B cell (primary cell): ENCODE data around the gene HS6ST2. TPM values are rescaled to one million over a fixed set of nuclear protein-coding genes. Genes with fewer than 3 reads are reported as not detected.

Experiments used
- ATAC-seq: fragments of 200-7000 bp; cut with Tn5 transposase; one replicate; pipeline ENCODE4 v1.10.0; 2021; ENCODE audit warnings: low read depth, mild to moderate bottlenecking, moderate number of reproducible peaks, moderate library complexity
- CTCF ChIA-PET: fragments of 350-600 bp; sonication (Branson Sonifier 250); formaldehyde crosslinking; loops from one replicate; lab custom pipeline; 2021; ENCODE audit warnings: antibody characterized with exemption, inconsistent platforms; lab: Charles Lee
- POLR2A ChIA-PET: fragments of 350-600 bp; sonication (Branson Sonifier 250); formaldehyde crosslinking; loops from one replicate; lab custom pipeline; 2021; ENCODE audit warnings: antibody characterized with exemption; lab: Charles Lee
- DNase-seq: peaks from one replicate; pipeline ENCODE4 v3.0.0; 2013
- H2AFZ ChIP-seq: 2 replicates; pipeline ENCODE4 v1.6.1; 2012; ENCODE audit warnings: mild to moderate bottlenecking, low read depth, low read length; ENCODE audit not compliant: insufficient read depth, poor library complexity, severe bottlenecking
- H3K27ac ChIP-seq, 2 donors: 1 replicate in 1 of 2; 2 replicates in 1 of 2; pipeline ENCODE4 v1.5.1; 2012 to 2013; ENCODE audit warnings: low read length in 2 of 2, mild to moderate bottlenecking in 2 of 2, moderate library complexity in 1 of 2
- H3K27me3 ChIP-seq, 4 experiments: fragments of 200-600 bp in 1 of 4; sonication (generic) in 1 of 4; replicated peaks in 1 of 4; 1 replicate in 2 of 4; 2 replicates in 2 of 4; pipeline versions ENCODE4 v1.6.1 to v1.7.0; 2013 to 2016; ENCODE audit warnings: low read length in 3 of 4, mild to moderate bottlenecking in 2 of 4, mixed read lengths in 1 of 4, moderate library complexity in 1 of 4; ENCODE audit not compliant: insufficient read depth in 4 of 4, control insufficient read depth in 3 of 4; ENCODE audit errors: control extremely low read depth in 1 of 4
- H3K36me3 ChIP-seq, 2 experiments: replicated peaks in 1 of 2; 1 replicate in 1 of 2; 2 replicates in 1 of 2; pipeline versions ENCODE4 v1.6.1 to v1.7.1; 2013; ENCODE audit warnings: low read length in 1 of 2; ENCODE audit not compliant: insufficient read depth in 2 of 2, control insufficient read depth in 1 of 2; ENCODE audit errors: control extremely low read depth in 1 of 2, extremely low read depth in 1 of 2
- H3K4me1 ChIP-seq, 2 donors: fragments of 200-600 bp in 1 of 2; sonication (generic) in 1 of 2; 1 replicate in 1 of 2; 2 replicates in 1 of 2; pipeline versions ENCODE4 v1.5.1 to v1.6.1; 2013 to 2017; ENCODE audit warnings: low read length in 2 of 2; ENCODE audit not compliant: control insufficient read depth in 2 of 2, insufficient read depth in 2 of 2
- H3K4me2 ChIP-seq: replicated peaks from 2 replicates; pipeline ENCODE3; 2012; ENCODE audit warnings: mild to moderate bottlenecking, low read depth, low read length; ENCODE audit not compliant: poor library complexity, severe bottlenecking
- H3K4me3 ChIP-seq, 5 experiments: fragments of 200-600 bp in 1 of 5; sonication (generic) in 1 of 5; 1 replicate in 3 of 5; 2 replicates in 2 of 5; pipeline versions ENCODE4 v1.5.1 to v1.7.0; 2011 to 2016; ENCODE audit warnings: low read length in 4 of 5, mild to moderate bottlenecking in 4 of 5, low read depth in 2 of 5, control low read depth in 1 of 5, moderate library complexity in 1 of 5; ENCODE audit not compliant: insufficient read depth in 1 of 5; ENCODE audit errors: control extremely low read depth in 1 of 5, extremely low read depth in 1 of 5
- H3K79me2 ChIP-seq: fragments of 200-600 bp; sonication (generic); one replicate; pipeline ENCODE4 v1.6.0; 2016; ENCODE audit warnings: low read length; ENCODE audit not compliant: control insufficient read depth, insufficient read depth
- H3K9ac ChIP-seq: fragments of 200-600 bp; sonication (generic); 2 replicates; pipeline ENCODE4 v1.6.1; 2017; ENCODE audit warnings: mild to moderate bottlenecking, low read length, moderate library complexity
- H3K9me3 ChIP-seq, 3 donors: one replicate each; pipeline versions ENCODE4 v1.6.1 to v1.7.1; 2013; ENCODE audit warnings: low read length in 2 of 3; ENCODE audit not compliant: control insufficient read depth in 2 of 3, insufficient read depth in 1 of 3; ENCODE audit errors: control extremely low read depth in 1 of 3
- H4K20me1 ChIP-seq: 2 replicates; pipeline ENCODE4 v1.6.0; 2012; ENCODE audit warnings: mild to moderate bottlenecking, low read length; ENCODE audit not compliant: insufficient read depth, control insufficient read depth, poor library complexity, severe bottlenecking
- H3K27ac Mint-ChIP-seq: one replicate; pipeline ENCODE4 v1.8.0; 2021; ENCODE audit warnings: mixed read lengths
- H3K27me3 Mint-ChIP-seq: one replicate; pipeline ENCODE4 v1.8.0; 2021; ENCODE audit warnings: mixed read lengths
- H3K4me1 Mint-ChIP-seq: one replicate; pipeline ENCODE4 v1.8.0; 2021; ENCODE audit warnings: mixed read lengths
- H3K4me3 Mint-ChIP-seq: one replicate; pipeline ENCODE4 v1.8.0; 2021; ENCODE audit warnings: mixed read lengths
- H3K9me3 Mint-ChIP-seq: one replicate; pipeline ENCODE4 v1.8.0; 2022; ENCODE audit warnings: mixed read lengths; ENCODE audit not compliant: insufficient read depth
- CTCF ChIP-seq: fragments of 200-600 bp; IDR thresholded peaks from one replicate; pipeline ENCODE4 v1.8.0; 2022; ENCODE audit warnings: antibody characterized with exemption, mild to moderate bottlenecking
- EZH2 ChIP-seq: IDR thresholded peaks from 2 replicates; pipeline ENCODE4 v1.6.1; 2012; ENCODE audit warnings: borderline replicate concordance, low read depth, mild to moderate bottlenecking, moderate library complexity, low read length; ENCODE audit not compliant: insufficient read depth, poor library complexity, severe bottlenecking
- WGBS: methylation state at CpG from one replicate; pipeline ENCODE4 v1.1.5; 2013; ENCODE audit warnings: missing lambda C conversion rate; ENCODE audit not compliant: insufficient coverage; 5-methylcytosine and 5-hydroxymethylcytosine counted together
- intact Hi-C: fragments of 100-400 bp; cut with micrococcal nuclease; formaldehyde crosslinking; loops from one replicate; pipeline ENCODE4 v1.10.0; 2022
- polyA plus RNA-seq: library from polyadenylated mRNA; depleted of rRNA; stranded (reverse); fragments of >200 nt; gene quantifications from 2 replicates; pipeline ENCODE4 v1.2.3, GENCODE V29; 2012
- total RNA-seq, 2 donors: library from RNA; stranded (reverse); fragments of 120-200 nt in 1 of 2; gene quantifications; 1 replicate in 1 of 2; 2 replicates in 1 of 2; pipeline versions ENCODE4 v1.2.3 to v1.2.4, GENCODE V29; 2013 to 2022

HS6ST2 gene
- total and polyA plus RNA-seq, 2 donors (not counting 1 experiment from before 2014, with no cell fraction given) = not detected

DNA sequence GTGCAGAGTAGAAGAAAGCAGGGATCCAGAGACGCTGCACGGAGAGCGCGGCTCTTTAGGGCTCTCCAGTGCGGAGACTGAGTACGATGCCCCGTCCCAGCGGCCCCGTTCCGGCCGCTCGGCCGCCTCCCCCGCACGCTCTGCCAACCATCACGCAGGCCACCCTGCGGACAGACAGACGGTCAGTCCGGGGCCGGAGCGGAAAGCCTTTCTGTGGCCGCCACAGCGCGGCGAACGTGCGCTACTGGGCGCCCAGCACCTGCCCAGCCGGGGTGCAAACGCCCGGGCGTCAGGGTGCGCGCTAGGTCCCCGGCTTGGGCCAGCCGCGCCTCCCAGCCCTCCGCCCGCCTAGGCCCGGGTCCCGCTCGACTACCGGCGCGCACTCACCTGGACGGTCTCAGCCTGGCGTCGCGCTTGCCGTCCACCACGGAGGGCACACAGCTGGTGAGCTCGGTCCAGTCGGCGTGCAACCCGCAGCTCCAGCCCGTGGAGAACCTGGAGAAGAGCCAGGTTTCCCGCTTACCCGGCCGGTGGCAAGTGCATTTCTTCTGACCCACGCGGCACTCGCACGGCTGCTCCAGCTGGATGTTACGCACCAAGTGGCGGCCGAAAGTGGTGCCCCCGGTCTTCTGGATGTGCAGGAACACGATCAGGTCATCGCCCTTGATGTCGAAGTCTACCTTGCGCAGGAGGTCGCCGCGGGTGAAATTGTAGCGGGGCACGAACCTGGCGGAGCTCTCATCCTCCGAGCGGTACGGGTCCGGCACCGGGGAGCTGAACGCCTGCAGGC is 1.8 kb downstream of the HS6ST2 start:
- Histone ChIP-seq H3K4me3 (no peak overlapping the region), H4K20me1 (no peaks in the 10 kb centered on the region), H3K36me3 (no peaks in the 10 kb centered on the region), H3K27me3 (peaks cover 0 to 13% (median 3%) of the 10 kb centered on the region in 4 experiments), H3K79me2 (no peaks in the 10 kb centered on the region), H2AFZ (peak overlapping the region; percentile 33), H3K27ac (no peak overlapping the region), H3K9me3 (no peaks in the 10 kb centered on the region), H3K9ac (no peak overlapping the region), H3K4me1 (peaks cover 0 to 3% of the 10 kb centered on the region in 2 donors), H3K4me2 (no peak overlapping the region)
- DNase-seq (no peak), ATAC-seq (no peak)
- 8% methylated on average over 83 of the region's 83 CpGs for WGBS
- no peak for TF ChIP-seq CTCF
- no peak for TF ChIP-seq EZH2
- H3K27me3 Mint-ChIP-seq = peaks cover 16% of the 10 kb centered on the region
- no peak overlapping the region for H3K4me3 Mint-ChIP-seq
- intact Hi-C loops = no loop called here
- ChIA-PET POLR2A (no interaction called here), CTCF (no interaction called here)
- H3K9me3 Mint-ChIP-seq = no peaks in the 10 kb centered on the region
- peaks cover 7% of the 10 kb centered on the region for H3K4me1 Mint-ChIP-seq
- no peak overlapping the region for H3K27ac Mint-ChIP-seq

DNA sequence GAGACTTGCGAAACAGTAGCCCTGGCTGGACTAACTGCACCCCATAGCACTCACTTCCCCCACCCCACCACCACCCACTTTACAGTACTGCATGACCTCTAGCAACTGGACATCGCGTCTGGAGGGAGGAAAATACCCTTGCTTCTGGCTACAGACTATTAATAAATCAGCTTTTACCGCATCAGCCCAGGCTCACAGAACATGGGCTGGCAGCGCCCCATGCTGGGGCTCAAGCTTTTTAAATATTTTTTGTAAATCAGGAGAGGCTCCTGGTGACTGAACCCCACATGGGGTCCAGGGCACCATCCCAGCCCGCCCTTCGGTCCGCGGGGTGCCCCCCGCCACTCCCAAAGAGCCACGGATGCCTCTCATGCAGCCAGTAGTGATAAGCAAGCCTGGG is 2.7 kb downstream of the HS6ST2 start:
- peaks cover 16% of the 10 kb centered on the region for H3K27me3 Mint-ChIP-seq
- Histone ChIP-seq H2AFZ (no peak overlapping the region), H3K9me3 (no peaks in the 10 kb centered on the region), H3K4me2 (no peak overlapping the region), H3K79me2 (no peaks in the 10 kb centered on the region), H3K9ac (no peak overlapping the region), H3K4me3 (no peak overlapping the region), H3K36me3 (no peaks in the 10 kb centered on the region), H3K27me3 (peaks cover 0 to 13% (median 2%) of the 10 kb centered on the region in 4 experiments), H3K4me1 (peaks cover 0 to 3% of the 10 kb centered on the region in 2 donors), H4K20me1 (no peaks in the 10 kb centered on the region), H3K27ac (no peak overlapping the region)
- H3K4me3 Mint-ChIP-seq = no peak overlapping the region
- H3K9me3 Mint-ChIP-seq = no peaks in the 10 kb centered on the region
- POLR2A ChIA-PET = no interaction called here
- TF ChIP-seq CTCF = no peak
- TF ChIP-seq EZH2 = no peak
- intact Hi-C loops = no loop called here
- WGBS = 47% methylated on average over 5 of the region's 11 CpGs
- DNase-seq (no peak), ATAC-seq (no peak)
- CTCF ChIA-PET = no interaction called here
- H3K27ac Mint-ChIP-seq = no peak overlapping the region
- H3K4me1 Mint-ChIP-seq = peaks cover 7% of the 10 kb centered on the region
